DMS79 (cell line): ENCODE data around the gene GOLPH3.
"Not testable (repeated sequence)": the region's sequence is repeated elsewhere in the genome, so short reads cannot be mapped to it uniquely, and the experiment has no call there.

Source experiments
- DNase-seq: peaks from one replicate; lab custom pipeline; 2025; lab: John Stamatoyannopoulos, UW

The GOLPH3 gene

DNA sequence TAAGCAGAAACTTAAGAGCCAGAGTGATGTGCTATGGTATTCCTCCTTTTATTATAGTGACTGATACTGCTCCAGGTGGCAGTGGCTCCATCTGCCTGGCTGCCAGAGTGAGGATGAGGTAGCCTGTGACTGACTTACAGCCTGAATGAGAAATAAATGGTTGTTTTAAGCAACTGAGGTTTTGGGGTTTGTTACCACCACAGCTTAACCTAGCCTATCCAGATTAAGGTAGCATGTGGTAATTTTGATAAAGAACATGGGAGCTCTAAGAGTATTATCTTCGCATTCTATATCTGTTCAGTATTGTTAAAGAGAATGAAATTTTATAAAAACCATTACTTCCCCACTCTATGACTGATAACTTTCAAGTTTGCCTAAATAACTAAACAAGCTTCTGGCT lies 39.0 kb downstream of the GOLPH3 start:
- no peak for DNase-seq

DNA sequence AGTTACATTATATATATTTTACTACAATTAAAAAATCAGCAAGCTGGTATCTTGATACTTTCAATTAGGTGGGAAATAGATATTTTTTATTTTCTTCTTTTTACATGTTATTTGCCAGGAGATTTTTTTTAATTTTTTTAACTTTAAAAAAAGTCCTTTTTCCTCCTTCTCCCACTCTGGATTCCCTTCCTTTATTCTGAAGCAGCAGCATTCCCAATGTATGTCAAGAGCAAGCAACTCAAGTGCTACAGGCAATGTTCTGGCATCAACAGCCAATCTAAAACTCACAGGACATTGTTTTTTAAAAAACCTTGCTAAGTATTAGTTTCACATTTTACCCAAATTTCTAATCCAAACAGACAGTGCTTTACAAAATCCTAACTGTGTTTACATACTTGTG lies 41.4 kb downstream of the GOLPH3 start:
- no peak for DNase-seq

DNA sequence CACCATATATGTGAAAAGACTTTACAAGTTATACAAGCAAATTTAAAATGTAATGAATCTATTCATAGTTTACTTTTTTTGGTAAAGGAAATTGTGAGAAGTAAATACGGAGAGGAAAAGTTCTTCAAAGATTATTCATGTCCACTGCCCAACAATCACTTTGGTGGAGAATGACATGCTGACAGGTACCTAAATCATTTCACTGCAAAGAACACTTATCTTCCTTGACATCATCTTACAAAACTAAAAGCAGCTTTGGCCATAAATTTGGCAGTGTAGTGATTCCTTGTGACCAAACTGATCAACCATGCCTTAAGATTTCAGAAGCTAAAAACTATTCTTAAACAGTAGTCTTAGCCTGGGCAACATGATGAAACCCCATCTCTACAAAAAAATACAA lies 42.5 kb downstream of the GOLPH3 start:
- no peak for DNase-seq

DNA sequence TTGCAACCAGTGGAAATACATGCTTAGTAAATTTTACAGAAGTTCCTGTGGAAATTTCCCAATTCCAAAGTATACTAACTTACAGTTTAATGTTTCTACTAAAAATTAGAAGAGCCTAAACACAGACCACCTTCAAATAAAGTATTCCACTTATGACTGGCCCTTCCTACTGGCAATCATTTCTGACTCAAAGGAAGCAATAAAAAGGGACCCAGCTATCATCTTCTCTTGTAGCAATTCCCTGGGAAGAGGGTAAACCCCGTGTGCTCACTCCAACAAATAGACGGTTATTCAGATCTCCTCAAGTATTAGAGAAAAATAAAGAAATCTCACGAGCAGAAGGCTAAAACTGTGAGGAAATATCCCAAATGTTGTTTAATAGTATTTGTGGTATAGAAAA lies 43.3 kb downstream of the GOLPH3 start:
- DNase-seq: no peak

DNA sequence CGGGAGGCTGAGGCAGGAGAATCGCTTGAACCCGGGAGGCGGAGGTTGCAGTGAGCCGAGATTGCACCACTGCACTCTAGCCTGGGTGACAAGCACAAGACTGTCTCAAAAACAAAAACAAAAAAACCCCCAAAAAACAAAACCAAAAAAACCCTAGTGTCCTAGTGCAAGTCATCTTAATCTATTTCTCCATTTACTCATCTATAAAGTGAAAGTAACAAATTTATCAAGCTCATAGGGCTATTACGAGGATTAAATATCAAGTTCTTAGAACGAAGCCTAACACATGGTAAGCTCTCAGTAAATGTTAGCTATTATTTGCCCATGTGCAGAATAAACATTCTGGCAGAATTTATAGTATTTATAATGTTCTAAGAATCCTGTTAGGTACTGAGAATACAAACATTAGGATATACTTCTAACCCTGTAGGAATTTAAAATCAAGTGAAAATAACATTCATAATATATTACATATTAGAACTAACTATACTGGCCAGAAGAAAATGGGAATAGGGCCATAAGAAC lies 45.0 kb downstream of the GOLPH3 start:
- DNase-seq: no peak

DNA sequence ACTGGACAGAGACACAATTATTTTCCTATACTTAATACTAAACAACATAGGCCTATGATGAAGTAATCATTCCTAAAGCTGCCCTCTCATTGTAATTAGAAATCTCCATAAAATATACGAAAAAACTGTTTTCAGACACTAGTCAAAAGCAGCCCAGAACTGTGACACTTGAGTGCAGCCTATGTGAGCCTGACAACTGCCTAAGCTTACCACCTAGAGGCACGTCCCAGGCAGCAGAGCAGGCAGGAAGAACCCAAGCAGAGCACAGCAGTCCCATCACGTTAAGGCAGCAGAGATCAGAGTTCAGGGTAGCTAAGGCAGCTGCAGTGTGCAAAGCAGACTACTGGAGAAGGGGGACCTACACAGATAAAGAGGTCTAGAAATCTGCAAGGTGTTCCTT lies 46.4 kb downstream of the GOLPH3 start:
- no peak for DNase-seq

DNA sequence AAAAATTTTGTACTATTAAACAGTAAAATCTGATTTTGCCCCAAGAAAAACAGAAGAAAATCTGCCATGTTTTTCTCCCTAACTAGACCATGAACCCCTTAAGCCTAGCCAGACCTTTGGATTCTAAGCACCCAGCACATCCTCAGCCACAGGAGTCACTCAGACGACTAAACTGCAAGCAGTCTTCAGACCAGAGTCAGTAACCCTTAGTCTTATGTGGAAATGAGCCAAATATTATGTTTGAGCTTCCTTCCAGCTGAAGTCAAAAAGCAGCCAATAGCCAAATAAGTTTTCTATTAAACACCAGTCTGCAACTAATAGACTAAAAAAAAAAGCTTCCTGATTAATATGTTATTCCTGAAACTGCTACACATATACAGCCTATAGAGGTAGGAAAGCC lies 47.4 kb downstream of the GOLPH3 start:
- DNase-seq: no peak

DNA sequence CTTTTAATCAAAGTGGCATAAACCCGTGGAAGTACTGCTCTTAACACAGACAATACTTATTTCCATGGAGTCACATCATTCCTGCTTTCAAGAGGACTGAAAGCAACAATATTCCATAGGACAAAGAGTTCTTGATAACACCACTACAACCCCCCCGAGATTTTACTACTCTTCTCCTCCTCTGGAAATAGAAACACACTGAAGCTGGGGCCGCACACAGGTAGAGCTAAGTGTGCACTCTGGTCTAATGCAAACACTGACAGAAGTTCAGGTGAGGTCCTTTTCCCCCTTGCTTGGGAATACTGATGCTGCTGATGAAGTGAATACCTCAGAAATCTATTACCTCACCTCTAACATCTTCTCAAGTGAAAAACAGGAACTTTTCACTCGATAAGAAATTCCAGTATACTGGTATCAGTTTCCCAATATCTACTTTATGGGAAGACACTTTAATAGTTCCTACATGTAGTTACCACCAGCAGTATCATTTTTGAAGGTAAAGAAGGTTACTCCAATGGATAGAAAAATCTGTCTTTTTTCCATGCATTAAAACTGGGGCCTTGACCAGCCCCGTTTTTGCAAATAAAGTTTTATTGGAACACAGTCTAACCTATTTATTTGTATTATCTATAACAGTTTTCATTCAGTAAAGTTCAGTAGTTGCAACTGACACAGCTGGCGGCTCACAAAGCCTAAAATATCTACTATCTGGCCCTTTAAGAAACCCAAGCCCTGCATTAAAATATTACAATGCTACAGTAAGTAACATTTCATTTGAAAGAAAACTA lies 50.0 kb downstream of the GOLPH3 start:
- no peak for DNase-seq

DNA sequence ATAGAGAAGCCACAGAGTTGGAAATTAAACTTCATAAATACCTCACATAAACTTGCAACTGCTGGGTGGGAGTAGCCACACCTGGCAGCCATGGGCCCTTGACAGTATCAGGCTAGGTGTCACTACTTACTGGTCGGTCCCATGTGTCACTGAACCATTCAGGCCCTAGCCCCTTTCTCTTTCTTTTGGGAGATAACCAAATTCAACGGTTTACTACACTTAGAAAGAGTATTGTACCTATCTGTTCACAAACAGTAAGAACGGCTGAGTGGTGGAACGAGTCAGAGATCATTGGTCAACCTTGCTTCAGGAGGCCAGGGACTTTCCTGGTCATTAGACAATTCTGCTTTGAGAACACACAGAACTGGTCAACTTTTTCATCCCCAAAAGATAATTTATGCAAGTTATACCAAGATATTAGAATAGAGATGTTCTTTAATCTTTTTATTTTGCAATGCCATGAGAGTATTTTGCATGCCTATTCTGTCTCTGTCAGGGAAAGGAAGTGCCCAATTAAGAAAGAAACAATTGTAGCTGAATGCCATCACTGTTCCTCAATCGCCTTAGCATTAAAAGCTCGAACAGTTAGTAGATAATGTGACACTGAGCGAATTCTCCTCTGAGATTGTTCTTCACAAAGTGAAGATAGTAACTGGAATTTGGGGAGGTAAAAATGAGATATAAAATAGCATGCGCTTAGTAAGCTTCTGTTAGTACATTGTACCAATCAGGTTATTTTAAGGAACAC lies 50.9 kb downstream of the GOLPH3 start:
- no peak for DNase-seq

DNA sequence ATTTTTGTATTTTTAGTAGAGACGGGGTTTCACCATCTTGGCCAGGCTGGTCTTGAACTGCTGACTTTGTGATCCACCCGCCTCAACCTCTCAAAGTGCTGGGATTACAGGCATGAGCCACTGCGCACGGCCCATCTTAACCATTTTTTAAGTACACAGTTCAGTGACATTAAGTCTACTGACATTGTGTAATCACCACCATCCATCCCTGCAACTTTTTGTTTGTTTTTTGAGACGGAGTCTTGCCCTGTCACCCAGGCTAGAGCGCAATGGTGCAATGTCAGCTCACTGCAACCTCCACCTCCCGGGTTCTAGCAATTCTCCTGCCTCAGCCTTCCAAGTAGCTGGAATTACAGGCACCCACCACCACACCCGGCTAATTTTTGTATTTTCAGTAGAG lies 55.2 kb downstream of the GOLPH3 start:
- not testable (repeated sequence) for DNase-seq

DNA sequence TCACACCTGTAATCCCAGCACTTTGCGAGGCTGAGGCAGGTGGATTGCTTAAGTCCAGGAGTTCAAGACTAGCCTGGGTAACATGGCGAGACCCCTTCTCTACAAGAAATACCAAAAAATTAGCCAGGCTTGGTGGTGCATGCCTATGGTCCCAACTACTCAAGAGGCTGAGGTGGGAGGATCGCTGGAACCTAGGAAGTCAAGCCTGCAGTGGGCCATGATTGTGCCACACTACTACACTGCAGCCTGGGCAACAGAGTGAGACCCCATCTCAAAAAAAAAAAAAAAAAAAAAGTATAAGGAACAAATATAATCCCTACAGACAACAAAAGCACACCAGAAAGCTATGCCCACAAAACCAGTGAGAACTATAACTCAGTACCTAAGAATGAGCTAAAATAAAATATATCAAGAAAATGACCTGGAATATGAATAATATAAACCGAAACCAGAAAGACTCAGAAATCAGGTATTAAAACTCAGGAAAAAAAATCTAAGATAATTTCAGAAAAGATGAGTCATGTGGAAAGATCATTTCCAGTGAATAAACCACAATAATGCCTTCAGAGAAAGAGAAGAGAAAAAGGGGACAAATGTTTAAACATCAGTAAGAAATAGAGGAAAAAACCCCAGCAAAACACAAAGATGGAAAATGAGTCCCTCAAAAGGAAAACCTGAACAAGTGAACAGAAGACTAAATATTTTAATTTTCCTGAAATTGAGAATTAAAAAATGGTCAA lies 57.4 kb downstream of the GOLPH3 start:
- no peak for DNase-seq

DNA sequence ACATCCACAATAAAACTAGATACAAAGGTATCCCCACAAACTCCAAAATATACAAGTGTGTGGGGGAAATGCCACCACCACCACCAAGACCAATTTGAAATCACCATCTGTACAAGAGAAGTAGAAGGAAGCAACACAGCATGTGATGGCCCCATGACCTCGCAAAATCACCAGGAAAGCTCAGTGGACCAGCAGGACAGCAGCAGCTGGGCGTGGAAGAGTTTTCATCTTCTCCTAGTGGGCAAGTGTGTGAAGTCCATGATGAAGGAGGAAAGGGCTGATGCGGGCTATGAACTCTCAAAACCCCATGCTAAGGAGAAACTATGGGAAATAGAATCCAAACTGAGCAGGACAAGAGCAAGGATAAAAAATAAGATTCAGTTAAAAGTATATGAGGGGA lies 58.1 kb downstream of the GOLPH3 start:
- DNase-seq: no peak

DNA sequence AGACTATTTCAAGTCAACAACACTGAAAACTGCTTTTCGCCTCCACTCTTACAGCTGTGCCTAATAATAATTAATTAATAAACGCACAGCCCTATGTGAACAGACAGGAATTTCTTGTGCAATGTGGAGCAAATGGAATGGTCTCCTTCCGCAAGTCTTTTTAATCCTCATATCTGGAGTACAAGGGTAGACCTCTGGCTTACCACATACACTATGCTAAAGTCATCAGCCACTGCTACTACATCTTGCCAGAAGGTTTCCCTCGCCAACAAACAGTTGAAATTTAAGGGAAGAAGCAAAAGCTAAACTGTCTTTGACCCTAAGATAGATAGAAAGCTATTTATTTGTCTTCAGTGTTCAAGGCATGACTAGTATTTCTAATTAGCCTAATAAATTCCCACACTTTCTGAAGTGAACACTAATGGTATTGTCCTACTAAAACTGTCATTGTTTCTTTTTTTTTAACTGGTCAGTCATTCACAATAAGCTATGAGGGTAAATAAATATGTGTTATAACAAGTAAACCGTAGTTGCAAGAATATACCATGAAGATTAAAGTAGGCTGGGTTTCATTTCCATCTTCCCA lies 63.9 kb downstream of the GOLPH3 start:
- DNase-seq: no peak

DNA sequence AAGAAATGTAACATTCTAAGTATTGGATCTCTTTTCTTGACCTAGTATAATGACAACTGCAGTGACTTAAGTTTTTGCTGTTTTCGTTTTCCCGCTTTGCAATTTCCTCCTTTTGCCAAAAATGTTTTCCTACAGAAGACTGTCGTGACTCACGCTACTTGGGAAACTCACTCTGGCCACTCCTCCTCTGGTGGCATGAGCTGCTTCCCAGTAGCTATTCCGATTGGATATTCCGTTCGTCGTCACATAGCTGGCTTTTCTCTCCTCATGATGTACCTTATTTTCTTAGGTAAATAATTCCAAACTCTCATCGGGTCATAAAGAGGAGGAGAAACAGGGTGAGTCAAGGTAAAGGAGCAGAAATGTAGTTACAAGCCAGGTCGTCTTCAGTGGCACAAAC lies 64.9 kb downstream of the GOLPH3 start:
- DNase-seq: no peak

DNA sequence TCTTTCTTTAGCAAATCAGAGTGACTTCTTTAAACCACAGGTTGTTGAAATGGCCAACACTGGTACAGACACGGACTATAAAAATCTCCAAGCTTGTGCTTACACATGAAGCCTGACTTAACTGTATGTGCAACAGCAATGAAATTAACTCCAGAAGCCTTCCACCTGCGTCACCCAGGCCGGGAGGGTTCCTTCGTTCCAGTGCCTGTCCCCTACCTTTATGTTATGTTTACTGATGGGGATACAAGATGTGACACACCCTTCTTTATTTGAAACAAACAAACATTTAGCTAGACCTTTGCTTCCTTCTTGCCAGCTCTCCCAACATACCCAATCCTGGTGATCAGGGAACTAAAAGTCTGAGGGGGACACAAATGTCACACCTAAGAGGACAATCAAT lies 66.0 kb downstream of the GOLPH3 start:
- no peak for DNase-seq

DNA sequence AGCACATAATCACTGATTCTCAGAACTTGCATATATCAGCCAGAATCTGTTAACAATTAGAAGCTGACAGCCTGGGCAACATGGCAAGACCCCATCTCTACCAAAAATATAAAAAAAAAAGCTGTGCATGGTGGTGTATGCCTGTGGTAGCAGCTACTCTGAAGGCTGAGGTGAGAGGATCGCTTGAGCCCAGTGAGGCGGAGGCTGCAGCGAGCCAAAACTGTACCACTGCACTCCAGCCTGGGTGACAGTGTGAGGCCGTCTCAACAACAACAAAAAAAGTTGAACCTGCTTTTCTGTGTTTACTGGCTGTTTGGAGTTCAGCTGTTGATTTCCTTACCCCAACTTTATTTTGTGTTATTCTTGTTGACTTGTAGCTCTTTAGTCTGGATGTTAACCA lies 66.8 kb downstream of the GOLPH3 start:
- no peak for DNase-seq

DNA sequence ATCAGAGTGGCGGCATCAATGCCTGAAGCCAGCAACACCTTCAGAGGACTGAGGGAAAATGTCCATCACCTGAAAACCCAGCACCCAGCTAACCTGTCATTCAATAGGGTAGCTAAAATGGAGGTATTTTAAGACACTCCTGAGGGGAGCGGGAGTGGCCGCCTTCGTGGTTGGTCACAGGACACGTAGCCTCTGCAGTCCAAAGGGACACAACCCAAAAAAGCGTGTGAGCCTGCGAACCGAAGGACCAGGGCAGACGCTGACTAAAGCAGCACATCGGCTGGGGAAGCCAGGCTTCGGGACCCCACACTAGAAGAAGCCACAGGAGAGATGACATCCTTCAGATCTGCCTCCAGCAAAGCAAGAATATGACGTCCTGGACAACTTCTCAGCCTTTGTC lies 70.6 kb downstream of the GOLPH3 start:
- no peak for DNase-seq

DNA sequence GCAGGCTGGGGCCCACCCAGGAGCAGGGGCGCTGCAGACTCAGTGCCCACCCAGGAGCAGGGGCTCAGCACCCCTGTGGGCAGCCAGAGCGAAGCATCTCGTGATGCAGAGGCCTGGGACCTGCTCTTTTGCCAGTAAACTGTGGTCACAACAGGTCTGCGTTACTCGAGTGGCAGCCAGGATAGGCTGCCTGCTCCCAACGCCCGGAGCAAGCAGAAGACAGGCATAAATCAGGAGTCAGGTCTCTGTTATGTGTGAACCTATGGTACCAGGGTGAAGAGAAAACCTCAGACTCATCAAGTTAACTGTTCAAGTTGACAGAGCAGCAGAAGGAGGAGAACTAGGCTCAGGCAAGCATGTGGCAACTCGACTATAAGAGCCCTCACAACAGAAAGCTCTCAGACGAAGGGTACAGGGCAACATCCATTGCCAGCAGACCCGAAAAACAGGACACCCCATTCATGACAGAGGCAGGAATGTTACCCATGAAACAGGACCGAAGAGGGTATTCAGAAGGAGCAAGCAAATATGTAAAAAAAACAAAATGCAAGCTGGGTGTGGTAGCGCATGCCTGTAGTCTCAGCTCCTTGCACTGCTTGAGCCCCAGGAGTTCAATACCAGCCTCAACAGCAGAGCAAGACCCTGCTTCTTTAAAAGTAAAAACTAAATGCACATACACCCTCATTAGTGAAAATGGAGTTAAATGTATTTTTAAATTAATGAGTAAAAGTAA lies 71.7 kb downstream of the GOLPH3 start:
- DNase-seq: no peak

DNA sequence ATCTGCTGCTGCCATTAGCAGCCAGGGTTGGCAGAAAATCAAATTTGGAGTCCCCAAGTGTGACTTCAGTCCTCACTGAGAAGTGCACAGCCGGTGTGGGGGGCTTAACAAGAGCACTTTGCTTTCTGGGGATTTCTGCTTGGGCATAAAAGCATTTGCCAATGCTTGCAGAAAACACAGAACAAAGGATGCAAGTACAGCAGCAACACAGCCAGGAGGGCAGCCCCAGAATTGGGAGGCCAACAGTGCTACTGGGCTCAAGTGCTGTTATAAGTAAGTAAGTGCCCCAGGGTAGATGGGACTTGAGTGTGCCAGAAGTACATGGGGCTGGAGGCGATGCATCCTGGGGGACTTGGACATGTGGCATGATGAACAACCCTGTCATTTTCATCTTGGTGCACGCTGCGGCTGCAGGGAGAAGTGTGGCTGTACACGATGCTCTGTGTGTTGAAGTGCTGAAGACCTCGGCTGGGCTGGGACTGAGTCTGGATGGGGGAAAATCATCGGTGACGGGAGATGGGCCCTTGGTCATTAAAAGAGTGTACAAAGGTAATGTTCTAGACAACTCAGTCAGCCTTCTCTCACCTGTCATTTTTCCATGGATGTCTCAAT lies 73.3 kb downstream of the GOLPH3 start:
- peak; percentile 73 for DNase-seq

DNA sequence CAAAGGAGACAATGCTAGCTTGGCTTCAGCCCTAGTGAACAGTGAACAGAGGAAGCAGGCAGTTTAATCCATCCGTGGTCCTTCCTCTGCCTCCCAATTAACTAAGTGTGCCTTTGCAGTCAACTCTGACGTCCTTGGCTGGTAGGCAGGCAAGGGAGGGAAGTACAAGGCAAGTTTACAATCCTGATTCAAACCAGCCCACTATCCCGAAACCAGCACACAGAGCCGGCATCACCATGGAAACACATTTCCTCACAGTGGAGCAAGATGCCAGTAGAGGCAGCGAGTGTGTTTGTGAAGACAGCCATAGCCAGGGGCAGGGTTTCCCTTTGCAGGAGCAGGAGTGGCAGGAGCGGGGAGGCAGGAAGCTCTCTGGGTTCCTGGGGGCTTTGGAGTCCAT lies 73.9 kb downstream of the GOLPH3 start:
- DNase-seq: no peak

DNA sequence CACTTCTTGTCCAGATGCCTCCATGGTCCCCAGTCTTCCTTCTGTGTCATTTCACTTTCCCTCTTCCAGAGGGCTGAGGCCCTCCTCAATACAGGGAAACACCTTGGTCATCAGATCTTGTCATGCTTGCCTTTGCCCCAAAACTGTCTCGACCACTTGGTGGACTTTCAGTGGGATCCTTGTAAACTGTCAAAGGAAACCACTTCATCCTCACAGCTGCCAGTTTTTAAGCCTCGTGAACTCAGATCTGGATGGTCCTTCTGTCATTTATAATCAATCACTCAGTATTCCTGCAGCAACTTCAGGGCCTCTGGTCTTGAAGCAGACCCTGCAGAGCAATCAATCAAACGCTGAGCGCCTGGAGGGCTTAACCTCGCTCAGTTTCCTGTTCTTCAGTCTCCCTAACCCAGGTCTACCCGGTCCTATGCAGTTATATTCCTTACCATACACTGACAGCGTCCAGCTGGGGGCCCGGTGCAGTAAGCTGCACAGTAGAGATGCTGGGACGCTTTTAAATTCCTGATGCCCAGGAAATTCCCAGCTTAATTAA lies 74.6 kb downstream of the GOLPH3 start:
- no peak for DNase-seq
